ENCODE results near the gene NEUROD4.
A peak's percentile ranks its signal among the peaks of the same experiment; 100 is the strongest.
"Not testable (repeated sequence)": the region's sequence is repeated elsewhere in the genome, so short reads cannot be mapped to it uniquely, and the experiment has no call there.

Gene NEUROD4, protein sequence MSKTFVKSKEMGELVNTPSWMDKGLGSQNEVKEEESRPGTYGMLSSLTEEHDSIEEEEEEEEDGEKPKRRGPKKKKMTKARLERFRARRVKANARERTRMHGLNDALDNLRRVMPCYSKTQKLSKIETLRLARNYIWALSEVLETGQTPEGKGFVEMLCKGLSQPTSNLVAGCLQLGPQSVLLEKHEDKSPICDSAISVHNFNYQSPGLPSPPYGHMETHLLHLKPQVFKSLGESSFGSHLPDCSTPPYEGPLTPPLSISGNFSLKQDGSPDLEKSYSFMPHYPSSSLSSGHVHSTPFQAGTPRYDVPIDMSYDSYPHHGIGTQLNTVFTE

GRCh38 chr12:55019784-55020183, at the start of gene NEUROD4:
NEUROD4 (plus strand) TSS chr12:55019974; CDS start chr12:55026440, 6,466 bp downstream.
- peak in 1 of 2 donors; percentile 9 for DNase-seq

DNA sequence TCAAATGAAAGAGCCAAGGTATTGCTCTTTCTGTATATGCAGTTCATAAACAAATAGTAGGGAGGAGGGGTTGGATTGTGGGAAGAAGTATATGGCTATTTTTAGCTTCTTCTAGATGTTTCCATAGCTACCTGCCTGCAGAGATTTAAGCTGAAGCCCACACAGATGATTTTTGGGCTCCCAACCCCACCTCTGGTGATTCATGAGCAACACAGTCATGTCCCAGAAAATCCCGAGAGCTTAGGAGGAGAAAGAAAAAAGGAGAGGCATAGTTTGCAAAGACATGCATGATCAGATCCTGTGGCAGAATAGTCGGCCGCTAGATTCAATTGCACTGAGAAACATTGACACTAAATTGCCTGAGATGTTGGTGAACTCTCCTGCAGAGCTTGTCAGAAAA, 49.0 kb upstream of the NEUROD4 start:
- no peak for DNase-seq

GRCh38 chr12:54973556-54973955, 46.2 kb upstream of the NEUROD4 start:
- no peak for DNase-seq

DNA sequence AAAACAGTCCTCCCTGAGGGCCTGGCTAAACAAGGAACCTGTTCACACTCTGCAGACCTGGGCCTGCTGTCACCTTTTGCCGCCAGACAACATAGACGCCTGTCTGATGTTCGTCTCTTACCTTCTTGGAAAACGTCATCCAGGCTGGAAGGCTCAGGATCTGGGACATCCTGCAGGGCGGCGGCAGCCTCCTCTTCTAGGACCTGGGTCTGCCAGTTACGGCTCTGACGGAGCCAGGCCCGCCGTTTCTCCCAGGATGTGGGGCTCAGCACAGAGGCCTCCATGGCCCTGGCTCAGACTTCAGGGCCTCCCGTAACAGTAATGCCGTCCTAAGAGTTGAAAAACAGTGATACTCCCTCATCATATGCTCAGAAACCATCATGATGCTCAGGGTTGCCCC, 45.5 kb upstream of the NEUROD4 start:
- DNase-seq = no peak

- peak in 1 of 2 donors; percentile 75 for DNase-seq
Observed at GRCh38 chr12:54975272-54975671, 44.5 kb upstream of the NEUROD4 start.

- DNase-seq = no peak
Observed at GRCh38 chr12:54975875-54976274, 43.9 kb upstream of the NEUROD4 start.

DNA sequence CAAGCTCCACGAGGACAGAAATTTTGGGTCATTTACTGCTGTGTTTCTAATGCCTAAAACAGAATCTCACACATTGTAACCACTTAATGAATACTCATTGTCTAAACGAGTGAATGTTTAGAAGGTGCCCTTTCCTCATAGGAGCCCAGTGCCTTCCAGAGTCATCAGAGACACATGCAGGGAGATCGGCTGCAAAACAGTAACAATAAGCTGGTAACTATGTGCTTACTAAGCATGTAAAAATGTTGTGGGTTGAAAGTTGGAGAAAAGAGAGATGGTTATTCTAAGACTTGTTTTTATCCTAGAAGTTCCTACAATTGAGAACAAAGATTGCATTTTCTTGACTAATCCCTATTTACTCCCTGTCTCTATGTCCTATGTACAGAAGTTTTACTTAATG, 42.6 kb upstream of the NEUROD4 start:
- DNase-seq = no peak

DNA sequence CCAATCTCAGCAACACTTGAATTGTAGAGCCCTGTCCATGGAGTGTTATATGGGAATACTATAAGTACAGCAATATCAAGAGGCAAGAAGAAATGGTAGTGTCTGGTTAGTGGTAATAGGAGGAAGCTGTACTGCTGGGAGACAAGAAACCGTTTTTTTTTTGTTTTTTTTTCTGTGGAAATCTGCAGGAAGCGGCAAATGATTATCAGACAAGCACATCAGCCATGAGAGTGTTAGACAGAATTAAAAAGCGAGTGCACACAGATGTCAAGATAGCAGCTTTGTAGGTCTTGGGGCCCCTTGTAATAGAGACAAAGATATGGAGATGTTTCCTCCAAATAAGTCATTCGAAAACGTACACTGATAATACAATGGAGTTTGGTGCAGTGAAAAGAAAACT, 41.9 kb upstream of the NEUROD4 start:
- no peak for DNase-seq

GRCh38 chr12:54980341-54980740, 39.4 kb upstream of the NEUROD4 start:
- DNase-seq = no peak

GRCh38 chr12:54981796-54982195, 38.0 kb upstream of the NEUROD4 start:
- no peak for DNase-seq

DNA sequence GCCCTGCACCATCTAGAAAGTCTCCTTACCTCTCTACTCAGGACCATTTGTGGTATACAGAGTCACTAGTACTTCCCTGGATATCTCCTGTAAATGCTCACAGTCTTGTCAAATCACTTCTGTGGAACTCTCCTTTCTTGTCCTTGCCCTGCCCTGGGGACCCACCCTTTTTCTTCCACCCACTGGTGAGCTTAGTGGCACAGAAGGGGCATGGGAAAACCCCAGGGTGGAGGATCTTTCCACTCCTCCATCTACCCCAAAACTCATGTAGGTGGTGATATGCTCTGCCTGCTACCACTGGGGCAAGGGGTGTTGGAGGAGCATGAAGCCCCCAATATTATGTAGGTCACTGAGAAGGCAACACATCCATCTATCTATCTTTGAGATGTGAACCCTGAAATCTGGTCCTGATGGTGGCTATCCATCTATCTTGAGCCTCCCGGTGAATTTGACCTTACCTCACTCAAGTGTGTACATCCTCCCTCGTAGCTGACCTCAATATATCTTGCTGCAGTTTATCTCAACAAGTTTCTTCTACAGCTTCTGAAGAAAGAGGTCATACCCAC, 36.2 kb upstream of the NEUROD4 start:
- no peak for DNase-seq

GRCh38 chr12:54984658-54985376, 35.0 kb upstream of the NEUROD4 start, which contains the start of gene TESPA1:
TESPA1 (minus strand) TSS chr12:54984762; CDS start chr12:54974562, 10,200 bp downstream.
- DNase-seq = no peak

GRCh38 chr12:54986773-54987172, 33.0 kb upstream of the NEUROD4 start:
- DNase-seq = not testable (repeated sequence)

- no peak for DNase-seq
Observed at GRCh38 chr12:54987611-54988231, 32.1 kb upstream of the NEUROD4 start.

GRCh38 chr12:54988402-54989054, 31.2 kb upstream of the NEUROD4 start:
- DNase-seq = peak; percentile 80 to 87

GRCh38 chr12:54989829-54990228, 29.9 kb upstream of the NEUROD4 start:
- DNase-seq = no peak

DNA sequence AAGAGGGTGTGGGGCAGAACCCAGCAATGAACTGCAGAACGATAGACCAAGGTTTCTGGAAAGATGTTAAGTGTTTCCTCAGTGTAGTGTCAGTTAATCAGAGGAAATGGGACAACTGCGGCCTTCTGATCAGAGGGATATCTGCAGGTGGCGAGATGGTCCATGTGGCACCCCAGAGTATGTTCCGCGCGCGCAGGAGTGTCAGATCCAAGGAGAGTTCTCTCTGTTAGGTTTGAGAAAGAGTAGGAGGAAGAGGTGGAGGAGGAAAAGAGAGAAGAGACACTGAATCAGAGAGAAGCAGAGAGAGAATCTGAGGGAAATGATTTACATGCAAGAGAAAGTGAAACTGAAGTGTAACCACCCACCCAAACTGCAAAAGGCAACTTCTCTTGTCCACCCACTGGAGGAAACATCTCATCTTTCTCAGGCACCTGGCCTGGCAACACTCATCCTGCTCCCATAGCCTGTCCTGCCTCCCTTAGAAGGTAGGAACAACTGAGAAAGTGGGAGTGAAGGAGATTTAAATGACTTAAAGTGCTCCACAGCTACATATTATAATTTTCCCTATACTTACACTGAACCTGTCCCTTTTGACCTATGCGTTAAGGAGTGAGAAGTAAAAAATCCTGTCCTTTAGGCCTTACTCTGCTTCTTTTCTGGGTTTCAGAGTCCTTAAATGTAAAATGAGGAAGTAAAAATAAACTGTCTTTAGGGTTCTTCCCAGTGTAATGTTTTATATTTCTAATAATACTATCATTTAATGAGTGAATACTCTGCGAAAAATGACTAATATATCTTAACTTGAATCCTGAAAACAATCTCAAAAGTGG, 28.4 kb upstream of the NEUROD4 start:
- DNase-seq = no peak

- DNase-seq = no peak
Observed at GRCh38 chr12:54991991-54992375, 27.8 kb upstream of the NEUROD4 start.

- peak; percentile 33 to 72 for DNase-seq
Observed at GRCh38 chr12:54993181-54993835, 26.5 kb upstream of the NEUROD4 start.

DNA sequence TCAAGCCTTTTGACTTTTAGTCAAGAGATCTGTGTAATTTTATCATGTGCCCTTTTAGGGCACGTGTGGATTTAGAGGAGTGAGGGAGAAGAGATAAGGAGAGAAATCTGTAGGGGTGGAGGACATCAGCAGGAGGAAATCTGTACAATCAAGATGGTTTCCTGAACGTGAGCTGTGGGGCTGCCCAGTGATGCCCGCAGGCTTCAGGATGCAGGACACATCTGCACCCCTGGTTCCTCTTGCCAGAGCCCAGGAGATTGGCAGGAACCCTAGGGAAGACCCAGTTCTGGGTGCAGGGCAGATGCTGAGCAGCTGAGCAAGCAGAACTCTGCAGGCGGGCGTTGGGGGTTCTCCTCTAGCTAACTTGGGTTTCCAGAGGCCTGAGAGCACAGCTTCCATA, 23.6 kb upstream of the NEUROD4 start:
- DNase-seq = no peak

GRCh38 chr12:54997929-54998522, 21.7 kb upstream of the NEUROD4 start:
- no peak for DNase-seq
